Caco-2 (cell line): ENCODE measurements around the gene DNAH1. TPM values are rescaled to one million over a fixed set of nuclear protein-coding genes. Genes with fewer than 3 reads are reported as not detected.

ENCODE experiments used
- Bru-seq: library from RNA; stranded (reverse); fragments of 400-500 nt; gene quantifications from one replicate; lab custom pipeline; 2021; lab: Mats Ljungman, UMichigan
- BruChase-seq, 2 experiments: library from RNA; stranded (reverse); fragments of 400-500 nt; gene quantifications; one replicate each; lab custom pipeline; 2021; lab: Mats Ljungman, UMichigan
- BruUV-seq: library from RNA; stranded (reverse); fragments of 400-500 nt; replicated peaks from 2 replicates; lab custom pipeline; 2021; lab: Mats Ljungman, UMichigan
- CTCF ChIA-PET: fragments of 300-600 bp; sonication (Branson Sonifier 250); formaldehyde crosslinking; loops from one replicate; lab custom pipeline; 2022; ENCODE audit warnings: antibody characterized with exemption; lab: Charles Lee
- POLR2A ChIA-PET: fragments of 300-600 bp; sonication (Branson Sonifier 250); formaldehyde crosslinking; loops from one replicate; lab custom pipeline; 2022; ENCODE audit warnings: antibody characterized with exemption; lab: Charles Lee
- DNase-seq, 2 experiments: peaks; one replicate each; pipeline versions ENCODE4 v3.0.0 to v3.0.0-alpha.2; 2020 to 2022
- H3K27me3 ChIP-seq: replicated peaks from 2 replicates; pipeline ENCODE4 v1.6.0; 2011; ENCODE audit warnings: low read length; ENCODE audit not compliant: control insufficient read depth, insufficient read depth
- H3K36me3 ChIP-seq: 2 replicates; pipeline ENCODE4 v1.5.1; 2011; ENCODE audit warnings: low read length; ENCODE audit not compliant: control insufficient read depth, insufficient read depth
- H3K4me1 ChIP-seq: fragments of 250-450 bp; sonication (Bioruptor Pico); 2 replicates; pipeline ENCODE4 v1.5.1; 2020; ENCODE audit warnings: mild to moderate bottlenecking
- H3K4me3 ChIP-seq: 2 replicates; pipeline ENCODE4 v1.5.1; 2011; ENCODE audit warnings: low read depth, mild to moderate bottlenecking, control low read depth, low read length
- H3K9me3 ChIP-seq: fragments of 250-450 bp; sonication (Bioruptor Pico); 2 replicates; pipeline ENCODE4 v1.5.1; 2020; ENCODE audit warnings: mild to moderate bottlenecking, moderate library complexity
- H3K27ac Mint-ChIP-seq: one replicate; pipeline ENCODE4 v1.8.0; 2022; ENCODE audit warnings: mixed read lengths; ENCODE audit not compliant: unreplicated experiment
- H3K27me3 Mint-ChIP-seq: one replicate; pipeline ENCODE4 v1.8.0; 2022; ENCODE audit warnings: mixed read lengths; ENCODE audit not compliant: insufficient read depth, unreplicated experiment
- H3K36me3 Mint-ChIP-seq: one replicate; pipeline ENCODE4 v1.8.0; 2022; ENCODE audit warnings: mild to moderate bottlenecking, mixed read lengths; ENCODE audit not compliant: insufficient read depth, unreplicated experiment
- H3K4me1 Mint-ChIP-seq: one replicate; pipeline ENCODE4 v1.8.0; 2022; ENCODE audit warnings: low read depth, mixed read lengths; ENCODE audit not compliant: unreplicated experiment
- H3K4me3 Mint-ChIP-seq: one replicate; pipeline ENCODE4 v1.8.0; 2022; ENCODE audit warnings: mild to moderate bottlenecking, moderate library complexity, mixed read lengths; ENCODE audit not compliant: unreplicated experiment
- H3K9me3 Mint-ChIP-seq: one replicate; pipeline ENCODE4 v1.8.0; 2022; ENCODE audit warnings: mixed read lengths; ENCODE audit not compliant: unreplicated experiment
- CTCF ChIP-seq, 2 experiments: fragments of 200-600 bp in 1 of 2; IDR thresholded peaks; 1 replicate in 1 of 2; 2 replicates in 1 of 2; pipeline versions ENCODE4 v1.5.1 to v1.8.0; 2011 to 2022; ENCODE audit warnings: antibody characterized with exemption in 1 of 2, control low read depth in 1 of 2, inconsistent platforms in 1 of 2, low read depth in 1 of 2, low read length in 1 of 2, mild to moderate bottlenecking in 1 of 2, moderate library complexity in 1 of 2; ENCODE audit not compliant: insufficient read depth in 1 of 2, severe bottlenecking in 1 of 2, unreplicated experiment in 1 of 2
- intact Hi-C: fragments of 100-400 bp; cut with micrococcal nuclease; formaldehyde crosslinking; loops from one replicate; pipeline ENCODE4 v1.10.0; 2022; ENCODE audit not compliant: unreplicated experiment
- long read RNA-seq: library from polyadenylated mRNA; stranded (forward); transcript quantifications from one replicate; pipeline ENCODE4 v2.0.0, GENCODE V29; 2022
- total RNA-seq: library from RNA; stranded (reverse); gene quantifications from 2 replicates; pipeline ENCODE4 v1.2.3, GENCODE V29; 2022

DNAH1 gene
- 2.9 and 4.1 TPM in 2 replicates for total RNA-seq
- percentile 40 among the genes with signal in this experiment for Bru-seq, nascent RNA
- BruChase-seq, experiment 1, labeled RNA remaining after a 2-hour chase: percentile 45 among the genes with signal in this experiment
- percentile 49 among the genes with signal in this experiment for BruChase-seq, experiment 2, labeled RNA remaining after a 6-hour chase
- long read RNA-seq, partial matches to known transcripts: 0 of 2 reads
- long read RNA-seq, other reads (novel, unspliced or antisense): 2 of 2 reads

GRCh38 chr3:52315977-52316764 is at the start of gene DNAH1:
DNAH1 (plus strand) TSS chr3:52316319; CDS start chr3:52322443, 6,124 bp downstream.
- CTCF ChIA-PET: interaction anchor here (1.0 kb wide), 1 partner anchor 23 kb away, joined by 3 read pairs; no protein-coding TSS in a partner anchor
- POLR2A ChIA-PET: no interaction called here
- H3K9me3 Mint-ChIP-seq: no peaks in the 10 kb centered on the region
- no peak for TF ChIP-seq CTCF (IDR thresholded peaks at IDR 0.05; ENCODE audit: insufficient read depth in 1 of 2, low read depth in 1 of 2, low read length in 1 of 2, severe bottlenecking in 1 of 2, unreplicated experiment in 1 of 2)
- no peaks in the 10 kb centered on the region for H3K27me3 ChIP-seq
- no peaks in the 10 kb centered on the region for H3K36me3 ChIP-seq
- H3K4me3 ChIP-seq: no peak within 1 kb of the TSS
- no peak within 1 kb of the TSS for H3K4me3 Mint-ChIP-seq
- peaks cover 7% of the 10 kb centered on the region for H3K4me1 Mint-ChIP-seq
- peaks cover 4% of the 10 kb centered on the region for H3K36me3 Mint-ChIP-seq
- H3K4me1 ChIP-seq: peaks cover 20% of the 10 kb centered on the region
- intact Hi-C loops: no loop called here
- BruUV-seq: no TSS peak
- H3K9me3 ChIP-seq: no peaks in the 10 kb centered on the region
- H3K27me3 Mint-ChIP-seq: no peaks in the 10 kb centered on the region
- no peak within 1 kb of the TSS for H3K27ac Mint-ChIP-seq
- DNase-seq: no peak

- Mint-ChIP-seq H3K27me3 (no peaks in the 10 kb centered on the region), H3K4me3 (no peak overlapping the region), H3K27ac (peak overlapping the region; percentile 42), H3K36me3 (peaks cover 93% of the 10 kb centered on the region), H3K4me1 (peaks cover 23% of the 10 kb centered on the region), H3K9me3 (peaks cover 9% of the 10 kb centered on the region)
- CTCF ChIA-PET: no interaction called here
- DNase-seq: no peak
- H3K27me3 ChIP-seq: no peaks in the 10 kb centered on the region
- no peaks in the 10 kb centered on the region for H3K9me3 ChIP-seq
- BruUV-seq: no TSS peak
- no peak for TF ChIP-seq CTCF (IDR thresholded peaks at IDR 0.05; ENCODE audit: insufficient read depth in 1 of 2, low read depth in 1 of 2, low read length in 1 of 2, severe bottlenecking in 1 of 2, unreplicated experiment in 1 of 2)
- intact Hi-C loops: no loop called here
- peaks cover 3% of the 10 kb centered on the region for H3K36me3 ChIP-seq
- no peak overlapping the region for H3K4me3 ChIP-seq
- POLR2A ChIA-PET: no interaction called here
- peaks cover 19% of the 10 kb centered on the region; the same call in 1 of the 2 replicates for H3K4me1 ChIP-seq
Observed at GRCh38 chr3:52268036-52268435, 48.1 kb upstream of the DNAH1 start.

DNA sequence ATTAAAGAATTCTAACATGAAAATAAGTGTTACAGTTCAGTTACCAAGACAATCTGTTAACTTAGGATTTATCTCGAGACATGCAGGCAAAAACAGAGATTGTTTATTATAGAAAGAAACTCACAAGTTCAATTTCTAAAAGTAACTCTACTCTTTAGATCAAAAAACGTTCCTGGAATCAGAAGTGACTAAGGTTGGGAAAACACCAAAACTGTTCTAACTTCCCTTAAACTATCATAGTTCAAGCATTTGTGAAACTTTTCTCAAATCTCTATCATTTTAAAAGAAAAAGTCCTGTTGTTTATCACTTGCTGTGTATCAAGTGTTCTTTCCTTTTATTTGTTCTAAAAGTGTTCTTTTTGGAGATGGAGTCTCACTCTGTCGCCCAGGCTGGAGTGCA is 46.3 kb upstream of the DNAH1 start:
- peaks cover 93% of the 10 kb centered on the region for H3K36me3 Mint-ChIP-seq
- no peaks in the 10 kb centered on the region for H3K9me3 ChIP-seq
- intact Hi-C loops: no loop called here
- CTCF ChIA-PET: no interaction called here
- POLR2A ChIA-PET: no interaction called here
- no peaks in the 10 kb centered on the region for H3K27me3 Mint-ChIP-seq
- H3K4me3 Mint-ChIP-seq: no peak overlapping the region
- H3K4me3 ChIP-seq: no peak overlapping the region
- no TSS peak for BruUV-seq
- H3K9me3 Mint-ChIP-seq: no peaks in the 10 kb centered on the region
- H3K4me1 Mint-ChIP-seq: peaks cover 6% of the 10 kb centered on the region
- no peaks in the 10 kb centered on the region for H3K27me3 ChIP-seq
- TF ChIP-seq CTCF (IDR thresholded peaks at IDR 0.05; ENCODE audit: insufficient read depth in 1 of 2, low read depth in 1 of 2, low read length in 1 of 2, severe bottlenecking in 1 of 2, unreplicated experiment in 1 of 2): no peak
- H3K36me3 ChIP-seq: peaks cover 1% of the 10 kb centered on the region; the same call in 1 of the 2 replicates
- H3K4me1 ChIP-seq: peaks cover 15% of the 10 kb centered on the region; the same call in 1 of the 2 replicates
- no peak overlapping the region for H3K27ac Mint-ChIP-seq
- DNase-seq: no peak
